Cardiac muscle cell (in vitro differentiated cells and primary cell): Measurements from ENCODE around the gene NPAT. TPM values are rescaled to one million over a fixed set of nuclear protein-coding genes. Genes with fewer than 3 reads are reported as not detected.
"Not testable (repeated sequence)": the region's sequence is repeated elsewhere in the genome, so short reads cannot be mapped to it uniquely, and the experiment has no call there.

ENCODE experiments used
- DNase-seq, 2 donors: peaks; one replicate each; pipeline versions ENCODE4 v3.0.0 to v3.0.0-alpha.2; 2010 to 2017; ENCODE audit warnings: low read depth in 1 of 2, low spot score in 1 of 2
- H3K27ac ChIP-seq: fragments of 200-600 bp; sonication (generic); 2 replicates; pipeline ENCODE4 v1.5.1; 2016
- H3K27me3 ChIP-seq: fragments of 200-600 bp; sonication (generic); 2 replicates; pipeline ENCODE4 v1.6.0; 2016; ENCODE audit warnings: control low read depth
- H3K36me3 ChIP-seq: fragments of 200-600 bp; sonication (generic); 2 replicates; pipeline ENCODE4 v1.5.1; 2016; ENCODE audit warnings: control low read depth
- H3K4me1 ChIP-seq: fragments of 200-600 bp; sonication (generic); 2 replicates; pipeline ENCODE4 v1.8.1; 2017; ENCODE audit warnings: low read depth, mild to moderate bottlenecking, mixed run types
- H3K4me3 ChIP-seq: fragments of 200-600 bp; sonication (generic); 2 replicates; pipeline ENCODE4 v1.5.1; 2016; ENCODE audit warnings: mild to moderate bottlenecking
- H3K9me3 ChIP-seq: fragments of 200-600 bp; sonication (generic); 2 replicates; pipeline ENCODE4 v1.5.1; 2017; ENCODE audit warnings: low read depth, mild to moderate bottlenecking, control low read depth
- polyA plus RNA-seq: library from polyadenylated mRNA; unstranded; fragments of >200 nt; fragmentation: Nextera tagmentation; extraction: Ambion mirVana; gene quantifications from 2 replicates; pipeline ENCODE4 v1.2.1, GENCODE V29; 2016
- total RNA-seq: library from RNA; depleted of rRNA; stranded (reverse); fragments of >200 nt; gene quantifications from 2 replicates; pipeline ENCODE4 v1.2.3, GENCODE V29; 2016
- TF ChIP-seq, protein P1 (sequence below): IDR thresholded peaks from 2 replicates; pipeline ENCODE4 v1.5.1; 2012; ENCODE audit warnings: low read depth, mild to moderate bottlenecking, low read length

The NPAT gene
- total and polyA plus RNA-seq, 2 experiments from 2014 or later = 9.7 to 9.9 TPM

DNA sequence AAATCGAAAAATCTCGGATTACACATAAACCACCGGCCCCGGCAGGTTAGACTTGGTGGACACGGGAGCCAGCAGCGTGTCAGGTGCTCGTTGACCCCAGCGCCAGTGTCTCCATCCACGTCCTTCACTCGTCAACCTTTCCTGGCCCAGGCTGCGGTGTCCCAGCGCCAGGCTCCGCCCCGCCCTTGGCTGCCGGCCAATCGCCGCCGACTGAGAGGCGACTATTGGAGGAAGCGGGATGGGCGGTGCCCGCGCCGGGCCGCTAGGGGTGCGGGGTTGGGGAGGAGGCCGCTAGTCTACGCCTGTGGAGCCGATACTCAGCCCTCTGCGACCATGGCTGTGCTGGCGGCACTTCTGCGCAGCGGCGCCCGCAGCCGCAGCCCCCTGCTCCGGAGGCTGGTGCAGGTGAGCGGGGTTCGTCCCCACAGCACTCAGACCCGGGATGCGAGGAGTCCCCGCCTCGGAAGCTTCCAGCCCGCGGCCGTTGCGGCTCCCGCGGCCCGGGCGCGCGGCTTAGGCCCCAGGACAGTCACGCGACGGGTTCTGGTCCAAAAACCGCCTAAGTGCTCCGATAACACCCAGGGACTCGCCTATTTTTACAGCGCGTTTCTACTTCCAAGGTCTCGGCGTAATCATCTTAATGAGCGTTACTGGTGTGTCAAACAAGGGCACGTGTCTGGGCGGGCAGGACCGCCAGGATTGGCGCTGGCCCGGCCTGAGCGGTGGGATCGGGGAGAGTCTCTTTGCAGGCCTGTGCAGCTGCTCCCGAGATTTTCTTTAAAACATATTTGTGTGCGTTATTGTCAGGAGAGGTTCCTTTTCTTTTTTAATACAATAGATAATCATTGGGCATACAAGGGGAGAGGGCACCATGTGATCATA lies 100.9 kb downstream of the NPAT start, which contains the start of gene ACAT1:
Gene ACAT1, plus strand, starts transcription at position 294 of the 882 bp plus-strand sequence. Its CDS starts 40 bp downstream, at position 334.
- DNase-seq = peak; percentile 93 to 95
- TF ChIP-seq, protein P1, sequence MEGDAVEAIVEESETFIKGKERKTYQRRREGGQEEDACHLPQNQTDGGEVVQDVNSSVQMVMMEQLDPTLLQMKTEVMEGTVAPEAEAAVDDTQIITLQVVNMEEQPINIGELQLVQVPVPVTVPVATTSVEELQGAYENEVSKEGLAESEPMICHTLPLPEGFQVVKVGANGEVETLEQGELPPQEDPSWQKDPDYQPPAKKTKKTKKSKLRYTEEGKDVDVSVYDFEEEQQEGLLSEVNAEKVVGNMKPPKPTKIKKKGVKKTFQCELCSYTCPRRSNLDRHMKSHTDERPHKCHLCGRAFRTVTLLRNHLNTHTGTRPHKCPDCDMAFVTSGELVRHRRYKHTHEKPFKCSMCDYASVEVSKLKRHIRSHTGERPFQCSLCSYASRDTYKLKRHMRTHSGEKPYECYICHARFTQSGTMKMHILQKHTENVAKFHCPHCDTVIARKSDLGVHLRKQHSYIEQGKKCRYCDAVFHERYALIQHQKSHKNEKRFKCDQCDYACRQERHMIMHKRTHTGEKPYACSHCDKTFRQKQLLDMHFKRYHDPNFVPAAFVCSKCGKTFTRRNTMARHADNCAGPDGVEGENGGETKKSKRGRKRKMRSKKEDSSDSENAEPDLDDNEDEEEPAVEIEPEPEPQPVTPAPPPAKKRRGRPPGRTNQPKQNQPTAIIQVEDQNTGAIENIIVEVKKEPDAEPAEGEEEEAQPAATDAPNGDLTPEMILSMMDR = no peak
- H3K27me3 ChIP-seq = no peaks in the 10 kb centered on the region
- H3K4me1 ChIP-seq = peaks cover 8% of the 10 kb centered on the region
- H3K4me3 ChIP-seq = peak within 1 kb of the TSS; percentile 44
- peak within 1 kb of the TSS; percentile 24 for H3K27ac ChIP-seq
- H3K36me3 ChIP-seq = no peaks in the 10 kb centered on the region
- no peaks in the 10 kb centered on the region for H3K9me3 ChIP-seq

GRCh38 chr11:108120936-108121273 lies 101.5 kb downstream of the NPAT start:
- not testable (repeated sequence) for DNase-seq, H3K9me3 ChIP-seq, H3K36me3 ChIP-seq, H3K27me3 ChIP-seq, H3K27ac ChIP-seq, H3K4me1 ChIP-seq
- peak overlapping the region; percentile 44 for H3K4me3 ChIP-seq

- no peaks in the 10 kb centered on the region for H3K27me3 ChIP-seq
- no peak overlapping the region for H3K27ac ChIP-seq
- H3K4me1 ChIP-seq = peaks cover 8% of the 10 kb centered on the region
- TF ChIP-seq, protein P1 = peak; percentile 53
- DNase-seq = peak; percentile 21 to 78
- no peaks in the 10 kb centered on the region for H3K9me3 ChIP-seq
- H3K4me3 ChIP-seq = no peak overlapping the region
- H3K36me3 ChIP-seq = no peaks in the 10 kb centered on the region
Measured at GRCh38 chr11:108117746-108118371, 104.6 kb downstream of the NPAT start.

DNA sequence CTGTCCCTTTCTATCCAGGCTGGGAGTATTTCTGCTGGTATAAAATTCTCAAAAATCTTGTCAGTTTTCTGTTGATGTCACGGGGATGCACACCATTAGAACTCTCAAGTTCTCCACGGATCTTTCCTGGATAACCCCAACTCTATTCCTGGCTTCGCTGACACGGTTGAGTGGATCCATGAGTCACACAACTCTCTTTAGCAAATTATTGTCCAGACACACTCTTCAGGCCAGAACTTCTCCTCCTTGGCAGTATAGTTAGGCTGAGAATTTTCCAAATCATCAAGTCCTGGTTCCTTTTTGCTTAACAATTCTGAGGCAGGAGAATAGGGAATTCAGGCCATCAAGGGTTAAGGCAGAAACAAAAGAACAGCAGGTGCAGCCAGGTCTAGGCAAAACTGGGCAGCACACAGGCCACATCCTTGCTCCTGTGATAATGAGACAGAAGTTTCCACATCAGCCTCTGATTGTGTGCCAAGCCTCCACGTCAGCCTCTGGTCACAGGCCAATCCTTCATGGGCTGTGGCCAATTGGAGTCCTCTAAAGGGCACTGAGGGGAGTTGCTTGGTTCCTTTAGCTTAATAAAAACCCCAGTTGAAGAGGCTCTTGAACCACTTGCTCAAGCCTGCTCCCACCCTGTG lies 106.8 kb downstream of the NPAT start:
- Histone ChIP-seq H3K9me3 (no peaks in the 10 kb centered on the region), H3K4me3 (no peak overlapping the region), H3K27ac (peak overlapping the region; percentile 46), H3K36me3 (no peaks in the 10 kb centered on the region), H3K27me3 (no peaks in the 10 kb centered on the region), H3K4me1 (no peaks in the 10 kb centered on the region)
- peak; percentile 21 to 92 for DNase-seq
- TF ChIP-seq, protein P1 = no peak

- Histone ChIP-seq H3K4me3 (no peak overlapping the region), H3K9me3 (no peaks in the 10 kb centered on the region), H3K36me3 (peaks cover 2% of the 10 kb centered on the region), H3K27me3 (no peaks in the 10 kb centered on the region), H3K27ac (no peak overlapping the region), H3K4me1 (no peaks in the 10 kb centered on the region)
- DNase-seq = no peak
- TF ChIP-seq, protein P1 = no peak
Measured at GRCh38 chr11:108112057-108112456, 110.4 kb downstream of the NPAT start.
